Measurements from ENCODE around the gene CATSPER4. TPM values are rescaled to one million over a fixed set of nuclear protein-coding genes. Genes with fewer than 3 reads are reported as not detected.
A peak's percentile ranks its signal among the peaks of the same experiment; 100 is the strongest.
"Not testable (repeated sequence)": the region's sequence is repeated elsewhere in the genome, so short reads cannot be mapped to it uniquely, and the experiment has no call there.

The CATSPER4 gene
- total RNA-seq, 1 donor from 2014 or later = not detected

- H3K9me3 Mint-ChIP-seq (ENCODE audit: unreplicated experiment) = no peaks in the 10 kb centered on the region
- DNase-seq (ENCODE audit: extremely low spot score, unreplicated experiment) = no peak
- no peak overlapping the region for H3K27ac Mint-ChIP-seq (ENCODE audit: unreplicated experiment)
- H3K27me3 Mint-ChIP-seq (ENCODE audit: unreplicated experiment) = peaks cover 6% of the 10 kb centered on the region
- no peak for TF ChIP-seq CTCF (IDR thresholded peaks at IDR 0.05)
- H3K4me3 Mint-ChIP-seq (ENCODE audit: unreplicated experiment) = peak overlapping the region; percentile 66
- no peaks in the 10 kb centered on the region for H3K36me3 Mint-ChIP-seq (ENCODE audit: unreplicated experiment)
- peaks cover 13% of the 10 kb centered on the region for H3K4me1 Mint-ChIP-seq (ENCODE audit: unreplicated experiment)
These were observed 34.8 kb downstream of the CATSPER4 start for GRCh38 chr1:26225033-26225831.

GRCh38 chr1:26230682-26231081 is 40.3 kb downstream of the CATSPER4 start:
- not testable (repeated sequence) for H3K4me3 Mint-ChIP-seq (ENCODE audit: unreplicated experiment); H3K9me3 Mint-ChIP-seq (ENCODE audit: unreplicated experiment); DNase-seq (ENCODE audit: extremely low spot score, unreplicated experiment); H3K27me3 Mint-ChIP-seq (ENCODE audit: unreplicated experiment); H3K36me3 Mint-ChIP-seq (ENCODE audit: unreplicated experiment); H3K27ac Mint-ChIP-seq (ENCODE audit: unreplicated experiment)
- peaks cover 17% of the 10 kb centered on the region for H3K4me1 Mint-ChIP-seq (ENCODE audit: unreplicated experiment)

- Mint-ChIP-seq H3K4me3 (ENCODE audit: unreplicated experiment) (peak within 1 kb of the TSS; percentile 90), H3K27ac (ENCODE audit: unreplicated experiment) (peak within 1 kb of the TSS; percentile 97), H3K27me3 (ENCODE audit: unreplicated experiment) (no peaks in the 10 kb centered on the region), H3K9me3 (ENCODE audit: unreplicated experiment) (no peaks in the 10 kb centered on the region), H3K4me1 (ENCODE audit: unreplicated experiment) (peaks cover 36% of the 10 kb centered on the region), H3K36me3 (ENCODE audit: unreplicated experiment) (no peaks in the 10 kb centered on the region)
- peak; percentile 99 for DNase-seq (ENCODE audit: extremely low spot score, unreplicated experiment)
- peak; percentile 84 for TF ChIP-seq CTCF (IDR thresholded peaks at IDR 0.05)
These were observed 43.7 kb downstream of the CATSPER4 start, which contains the start of gene CEP85 for GRCh38 chr1:26233903-26234643. Gene CEP85, plus strand, starts transcription at chr1:26234200. Its CDS starts 5,584 bp downstream, at chr1:26239784.

GRCh38 chr1:26234644-26235370 is 44.4 kb downstream of the CATSPER4 start:
- H3K36me3 Mint-ChIP-seq (ENCODE audit: unreplicated experiment) = no peaks in the 10 kb centered on the region
- TF ChIP-seq CTCF (IDR thresholded peaks at IDR 0.05) = no peak
- H3K4me3 Mint-ChIP-seq (ENCODE audit: unreplicated experiment) = peak overlapping the region; percentile 90
- DNase-seq (ENCODE audit: extremely low spot score, unreplicated experiment) = no peak
- no peaks in the 10 kb centered on the region for H3K27me3 Mint-ChIP-seq (ENCODE audit: unreplicated experiment)
- peak overlapping the region; percentile 97 for H3K27ac Mint-ChIP-seq (ENCODE audit: unreplicated experiment)
- peaks cover 40% of the 10 kb centered on the region for H3K4me1 Mint-ChIP-seq (ENCODE audit: unreplicated experiment)
- H3K9me3 Mint-ChIP-seq (ENCODE audit: unreplicated experiment) = no peaks in the 10 kb centered on the region

- Mint-ChIP-seq H3K27ac (ENCODE audit: unreplicated experiment) (peak overlapping the region; percentile 78), H3K4me3 (ENCODE audit: unreplicated experiment) (peak overlapping the region; percentile 12), H3K27me3 (ENCODE audit: unreplicated experiment) (no peaks in the 10 kb centered on the region), H3K4me1 (ENCODE audit: unreplicated experiment) (peaks cover 50% of the 10 kb centered on the region), H3K36me3 (ENCODE audit: unreplicated experiment) (peaks cover 2% of the 10 kb centered on the region), H3K9me3 (ENCODE audit: unreplicated experiment) (no peaks in the 10 kb centered on the region)
- DNase-seq (ENCODE audit: extremely low spot score, unreplicated experiment) = no peak
- TF ChIP-seq CTCF (IDR thresholded peaks at IDR 0.05) = no peak
These were observed 47.0 kb downstream of the CATSPER4 start for GRCh38 chr1:26237230-26237966.
